ENCODE results near the gene TSPO2.
"Not testable (repeated sequence)": the region's sequence is repeated elsewhere in the genome, so short reads cannot be mapped to it uniquely, and the experiment has no call there.

Gene TSPO2

GRCh38 chr6:41042226-41043055 lies at the start of gene TSPO2:
Gene TSPO2, plus strand, starts transcription at chr6:41042467. Its CDS starts 519 bp downstream, at chr6:41042986.
- DNase-seq (ENCODE audit: low read depth in 2 of 2): no peak

- no peak for DNase-seq (ENCODE audit: low read depth in 2 of 2)
These were observed 49.5 kb upstream of the TSPO2 start for GRCh38 chr6:40992746-40993145.

- DNase-seq (ENCODE audit: low read depth in 2 of 2): no peak
These were observed 45.6 kb upstream of the TSPO2 start for GRCh38 chr6:40996591-40997233.

- DNase-seq (ENCODE audit: low read depth in 2 of 2): no peak
These were observed 44.9 kb upstream of the TSPO2 start for GRCh38 chr6:40997234-40997957.

- DNase-seq (ENCODE audit: low read depth in 2 of 2): no peak
These were observed 43.6 kb upstream of the TSPO2 start for GRCh38 chr6:40998661-40999060.

- DNase-seq (ENCODE audit: low read depth in 2 of 2): no peak
These were observed 42.7 kb upstream of the TSPO2 start for GRCh38 chr6:40999569-40999968.

GRCh38 chr6:41000248-41000647 lies 42.0 kb upstream of the TSPO2 start:
- DNase-seq (ENCODE audit: low read depth in 2 of 2): no peak

- no peak for DNase-seq (ENCODE audit: low read depth in 2 of 2)
These were observed 40.1 kb upstream of the TSPO2 start for GRCh38 chr6:41002168-41002567.

- DNase-seq (ENCODE audit: low read depth in 2 of 2): peak; percentile 14 to 20
These were observed 36.0 kb upstream of the TSPO2 start for GRCh38 chr6:41006217-41006616.

- not testable (repeated sequence) for DNase-seq (ENCODE audit: low read depth in 2 of 2)
These were observed 35.3 kb upstream of the TSPO2 start for GRCh38 chr6:41006980-41007379.

- no peak for DNase-seq (ENCODE audit: low read depth in 2 of 2)
These were observed 34.3 kb upstream of the TSPO2 start for GRCh38 chr6:41008011-41008410.

- no peak for DNase-seq (ENCODE audit: low read depth in 2 of 2)
These were observed 32.6 kb upstream of the TSPO2 start for GRCh38 chr6:41009669-41010068.

- no peak for DNase-seq (ENCODE audit: low read depth in 2 of 2)
These were observed 30.6 kb upstream of the TSPO2 start for GRCh38 chr6:41011673-41012072.

- no peak for DNase-seq (ENCODE audit: low read depth in 2 of 2)
These were observed 28.7 kb upstream of the TSPO2 start for GRCh38 chr6:41013466-41014153.

- no peak for DNase-seq (ENCODE audit: low read depth in 2 of 2)
These were observed 27.5 kb upstream of the TSPO2 start for GRCh38 chr6:41014780-41015179.

- DNase-seq (ENCODE audit: low read depth in 2 of 2): not testable (repeated sequence)
These were observed 26.4 kb upstream of the TSPO2 start for GRCh38 chr6:41015860-41016259.

GRCh38 chr6:41017663-41018062 lies 24.6 kb upstream of the TSPO2 start:
- no peak for DNase-seq (ENCODE audit: low read depth in 2 of 2)

- no peak for DNase-seq (ENCODE audit: low read depth in 2 of 2)
These were observed 20.4 kb upstream of the TSPO2 start for GRCh38 chr6:41021832-41022231.

GRCh38 chr6:41022294-41022693 lies 20.0 kb upstream of the TSPO2 start:
- DNase-seq (ENCODE audit: low read depth in 2 of 2): no peak

GRCh38 chr6:41023114-41023513 lies 19.2 kb upstream of the TSPO2 start:
- DNase-seq (ENCODE audit: low read depth in 2 of 2): no peak

GRCh38 chr6:41025966-41026530 lies 16.2 kb upstream of the TSPO2 start:
- no peak for DNase-seq (ENCODE audit: low read depth in 2 of 2)

GRCh38 chr6:41027241-41027640 lies 15.0 kb upstream of the TSPO2 start:
- no peak for DNase-seq (ENCODE audit: low read depth in 2 of 2)
